ENCODE results near the gene MDFI.

The MDFI gene

GRCh38 chr6:41599015-41599851 is 39.0 kb upstream of the MDFI start:
- Histone ChIP-seq H3K27ac (replicated peaks) (no peak overlapping the region), H3K4me3 (replicated peaks; ENCODE audit: insufficient read depth, low read length) (no peak overlapping the region), H3K27me3 (ENCODE audit: insufficient read depth, poor library complexity, severe bottlenecking) (no peaks in the 10 kb centered on the region)
- TF ChIP-seq GABPA (IDR thresholded peaks at IDR 0.05; ENCODE audit: low read depth), result no peak
- no peak for TF ChIP-seq REST (IDR thresholded peaks at IDR 0.05; ENCODE audit: insufficient replicate concordance, low read depth)
- TF ChIP-seq SPI1 (IDR thresholded peaks at IDR 0.05; ENCODE audit: borderline replicate concordance, low read depth), result no peak
- no peak for TF ChIP-seq CTCF (IDR thresholded peaks at IDR 0.05; ENCODE audit: insufficient read depth, low read length)
- DNase-seq (ENCODE audit: low read depth in 1 of 2, low spot score in 1 of 2), result no peak

- TF ChIP-seq SPI1 (IDR thresholded peaks at IDR 0.05; ENCODE audit: borderline replicate concordance, low read depth), result no peak
- no peak for TF ChIP-seq CTCF (IDR thresholded peaks at IDR 0.05; ENCODE audit: insufficient read depth, low read length)
- TF ChIP-seq REST (IDR thresholded peaks at IDR 0.05; ENCODE audit: insufficient replicate concordance, low read depth), result no peak
- TF ChIP-seq POLR2AphosphoS5 (IDR thresholded peaks at IDR 0.05; ENCODE audit: low read depth), result no peak
- no peak for TF ChIP-seq GABPA (IDR thresholded peaks at IDR 0.05; ENCODE audit: low read depth)
- DNase-seq (ENCODE audit: low read depth in 1 of 2, low spot score in 1 of 2), result no peak
- Histone ChIP-seq H3K27me3 (ENCODE audit: insufficient read depth, poor library complexity, severe bottlenecking) (no peaks in the 10 kb centered on the region), H3K4me3 (replicated peaks; ENCODE audit: insufficient read depth, low read length) (no peak overlapping the region), H3K27ac (replicated peaks) (no peak overlapping the region)
These were observed 38.3 kb upstream of the MDFI start for GRCh38 chr6:41599852-41600445.

DNA sequence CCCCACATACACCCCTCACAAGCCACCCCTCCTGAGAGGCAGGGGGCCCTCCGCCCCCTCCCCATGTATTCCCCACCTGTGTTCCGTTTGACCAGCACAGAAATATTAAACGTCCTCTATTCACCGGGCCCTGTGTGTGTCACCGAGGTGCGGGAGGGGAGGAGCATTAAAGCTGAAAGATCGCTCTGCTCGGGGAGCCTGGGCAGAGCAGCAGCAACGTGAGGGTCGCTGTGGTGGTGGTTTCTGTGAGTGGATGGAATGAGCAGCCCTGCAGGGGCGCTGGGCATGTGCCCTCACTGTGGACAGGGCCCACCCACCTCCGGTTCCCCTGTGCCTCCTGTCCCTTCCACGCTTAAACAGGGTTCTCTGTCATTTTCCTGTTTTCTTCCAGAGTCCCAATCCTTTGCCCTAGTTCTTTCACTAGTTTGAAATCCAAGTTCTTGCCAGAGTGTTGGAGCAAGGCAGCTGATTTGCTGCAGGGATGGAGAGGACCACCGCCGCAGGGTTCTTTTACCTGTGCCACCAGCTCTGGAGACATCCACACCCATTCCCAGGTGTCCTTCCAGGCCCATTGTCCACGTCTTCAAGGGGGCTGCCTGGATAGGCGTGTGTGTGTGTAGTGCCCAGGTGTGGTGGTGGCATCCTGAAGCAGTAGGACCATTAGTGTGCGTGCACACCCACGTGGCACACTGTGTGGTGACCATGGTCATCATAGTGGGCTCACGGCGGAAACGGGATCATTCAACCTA is 37.6 kb upstream of the MDFI start:
- TF ChIP-seq POLR2AphosphoS5 (IDR thresholded peaks at IDR 0.05; ENCODE audit: low read depth) (no peak), SPI1 (IDR thresholded peaks at IDR 0.05; ENCODE audit: borderline replicate concordance, low read depth) (no peak), REST (IDR thresholded peaks at IDR 0.05; ENCODE audit: insufficient replicate concordance, low read depth) (no peak), CTCF (IDR thresholded peaks at IDR 0.05; ENCODE audit: insufficient read depth, low read length) (no peak), GABPA (IDR thresholded peaks at IDR 0.05; ENCODE audit: low read depth) (no peak)
- H3K27me3 ChIP-seq (ENCODE audit: insufficient read depth, poor library complexity, severe bottlenecking), result no peaks in the 10 kb centered on the region
- no peak overlapping the region for H3K27ac ChIP-seq (replicated peaks)
- no peak overlapping the region for H3K4me3 ChIP-seq (replicated peaks; ENCODE audit: insufficient read depth, low read length)
- no peak for DNase-seq (ENCODE audit: low read depth in 1 of 2, low spot score in 1 of 2)

Measured in HL-60 (cell line).